HFFc6 (cell line): ENCODE data around the gene PPFIBP2. TPM values are rescaled to one million over a fixed set of nuclear protein-coding genes. Genes with fewer than 3 reads are reported as not detected.

Source experiments
- DNase-seq: peaks from one replicate; pipeline ENCODE4 v3.0.0-alpha.2; 2018
- H3K27ac Mint-ChIP-seq: 2 replicates; pipeline ENCODE4 v1.8.0; 2020; ENCODE audit warnings: mild to moderate bottlenecking, mixed read lengths
- H3K27me3 Mint-ChIP-seq: 2 replicates; pipeline ENCODE4 v1.8.0; 2021; ENCODE audit warnings: mild to moderate bottlenecking, moderate library complexity, mixed read lengths; ENCODE audit not compliant: insufficient read depth
- H3K36me3 Mint-ChIP-seq: 2 replicates; pipeline ENCODE4 v1.8.0; 2021; ENCODE audit warnings: low read depth, mixed read lengths
- H3K4me1 Mint-ChIP-seq: 2 replicates; pipeline ENCODE4 v1.8.0; 2020; ENCODE audit warnings: low read depth, mixed read lengths
- H3K4me3 Mint-ChIP-seq: 2 replicates; pipeline ENCODE4 v1.8.0; 2020; ENCODE audit warnings: mild to moderate bottlenecking, moderate library complexity, mixed read lengths
- H3K9me3 Mint-ChIP-seq: 2 replicates; pipeline ENCODE4 v1.8.0; 2020; ENCODE audit warnings: mild to moderate bottlenecking, mixed read lengths
- total RNA-seq, 6 experiments: library from RNA; stranded (reverse); fragmentation: NEBNext Ultra II Directional; extraction: Animal tissue kit (Norgen Biotek cat#: 25700); gene quantifications; 2 replicates in 1 of 6; 3 replicates in 5 of 6; pipeline ENCODE4 v1.2.3, GENCODE V29; 2021
- TF ChIP-seq, protein P1 (sequence below): fragments of 200-600 bp; sonication (generic); IDR thresholded peaks from 2 replicates; pipeline ENCODE4 v1.5.0; 2021; ENCODE audit warnings: antibody characterized with exemption, mild to moderate bottlenecking

The PPFIBP2 gene
- total RNA-seq, 6 experiments from 2014 or later = 6.0 to 8.5 (median 7.3) TPM

DNA sequence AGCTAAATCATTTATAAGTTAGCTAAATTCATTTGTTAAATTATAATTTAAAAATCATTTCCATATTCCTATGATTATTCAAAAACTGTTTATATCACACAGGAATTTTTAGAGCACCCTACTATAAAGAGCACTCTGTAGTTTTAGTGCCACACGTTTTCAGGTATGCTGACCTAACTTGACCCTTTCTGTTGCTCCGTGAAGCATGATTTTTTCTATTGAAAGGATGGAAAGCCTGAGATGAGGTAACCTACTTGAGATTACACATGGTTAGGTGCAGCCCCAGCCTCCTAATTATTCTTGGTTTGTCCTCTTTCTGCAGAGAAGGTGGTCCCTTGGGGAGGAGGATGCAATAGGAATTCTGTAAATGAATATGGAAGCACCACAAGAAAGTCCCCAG is 72.6 kb downstream of the PPFIBP2 start:
- H3K4me1 Mint-ChIP-seq = peaks cover 46% of the 10 kb centered on the region
- TF ChIP-seq, protein P1, sequence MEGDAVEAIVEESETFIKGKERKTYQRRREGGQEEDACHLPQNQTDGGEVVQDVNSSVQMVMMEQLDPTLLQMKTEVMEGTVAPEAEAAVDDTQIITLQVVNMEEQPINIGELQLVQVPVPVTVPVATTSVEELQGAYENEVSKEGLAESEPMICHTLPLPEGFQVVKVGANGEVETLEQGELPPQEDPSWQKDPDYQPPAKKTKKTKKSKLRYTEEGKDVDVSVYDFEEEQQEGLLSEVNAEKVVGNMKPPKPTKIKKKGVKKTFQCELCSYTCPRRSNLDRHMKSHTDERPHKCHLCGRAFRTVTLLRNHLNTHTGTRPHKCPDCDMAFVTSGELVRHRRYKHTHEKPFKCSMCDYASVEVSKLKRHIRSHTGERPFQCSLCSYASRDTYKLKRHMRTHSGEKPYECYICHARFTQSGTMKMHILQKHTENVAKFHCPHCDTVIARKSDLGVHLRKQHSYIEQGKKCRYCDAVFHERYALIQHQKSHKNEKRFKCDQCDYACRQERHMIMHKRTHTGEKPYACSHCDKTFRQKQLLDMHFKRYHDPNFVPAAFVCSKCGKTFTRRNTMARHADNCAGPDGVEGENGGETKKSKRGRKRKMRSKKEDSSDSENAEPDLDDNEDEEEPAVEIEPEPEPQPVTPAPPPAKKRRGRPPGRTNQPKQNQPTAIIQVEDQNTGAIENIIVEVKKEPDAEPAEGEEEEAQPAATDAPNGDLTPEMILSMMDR = no peak
- DNase-seq = no peak

DNA sequence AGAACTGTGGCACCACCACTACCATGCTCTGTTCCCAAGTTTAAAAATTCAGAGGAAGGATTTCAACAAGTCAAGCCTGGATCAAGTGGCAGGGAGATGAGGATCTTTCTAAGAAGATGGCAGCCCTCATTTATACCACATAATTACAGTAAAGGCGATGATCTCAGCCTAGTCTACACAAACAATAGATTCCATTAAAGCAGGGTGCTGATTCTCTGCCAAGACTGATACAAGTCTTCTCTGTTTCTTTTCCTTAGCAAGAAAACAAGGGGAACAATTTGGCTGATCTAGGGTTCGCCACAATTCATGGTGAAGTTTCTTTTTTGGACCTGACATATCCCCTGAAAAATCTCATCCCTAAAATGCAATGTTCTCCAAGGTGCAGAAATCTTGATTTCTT is 73.9 kb downstream of the PPFIBP2 start:
- no peaks in the 10 kb centered on the region for H3K9me3 Mint-ChIP-seq
- no peaks in the 10 kb centered on the region for H3K27me3 Mint-ChIP-seq
- TF ChIP-seq, protein P1 = no peak
- H3K4me3 Mint-ChIP-seq = no peak overlapping the region; the same call in 1 of the 2 replicates
- H3K4me1 Mint-ChIP-seq = peaks cover 41% of the 10 kb centered on the region
- H3K27ac Mint-ChIP-seq = no peak overlapping the region
- no peaks in the 10 kb centered on the region for H3K36me3 Mint-ChIP-seq
- no peak for DNase-seq

More for the DNA sequence above, 72.6 kb downstream of the PPFIBP2 start:
- no peak overlapping the region for H3K4me3 Mint-ChIP-seq
- no peak overlapping the region for H3K27ac Mint-ChIP-seq
- H3K36me3 Mint-ChIP-seq = no peaks in the 10 kb centered on the region
- no peaks in the 10 kb centered on the region for H3K9me3 Mint-ChIP-seq
- H3K27me3 Mint-ChIP-seq = no peaks in the 10 kb centered on the region

DNA sequence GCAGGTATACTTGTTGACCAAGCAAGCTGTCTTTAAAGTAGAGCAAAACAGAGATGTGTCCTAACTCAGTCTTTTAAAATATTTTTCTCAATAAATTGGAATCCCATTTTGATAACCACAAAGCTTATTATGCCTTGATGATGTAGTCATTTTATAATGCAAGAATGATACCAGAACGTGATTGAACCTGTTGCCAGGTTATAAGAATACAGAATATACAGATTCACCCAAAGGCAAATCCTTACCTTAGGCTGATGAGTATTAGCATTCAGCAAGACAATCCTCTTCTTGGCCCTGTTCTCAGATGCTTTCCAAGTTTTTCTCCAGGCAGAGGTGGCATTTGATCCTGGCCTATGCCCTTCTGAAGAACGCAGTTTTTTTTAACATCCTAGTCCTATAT is 76.1 kb downstream of the PPFIBP2 start:
- no peak overlapping the region for H3K4me3 Mint-ChIP-seq

DNA sequence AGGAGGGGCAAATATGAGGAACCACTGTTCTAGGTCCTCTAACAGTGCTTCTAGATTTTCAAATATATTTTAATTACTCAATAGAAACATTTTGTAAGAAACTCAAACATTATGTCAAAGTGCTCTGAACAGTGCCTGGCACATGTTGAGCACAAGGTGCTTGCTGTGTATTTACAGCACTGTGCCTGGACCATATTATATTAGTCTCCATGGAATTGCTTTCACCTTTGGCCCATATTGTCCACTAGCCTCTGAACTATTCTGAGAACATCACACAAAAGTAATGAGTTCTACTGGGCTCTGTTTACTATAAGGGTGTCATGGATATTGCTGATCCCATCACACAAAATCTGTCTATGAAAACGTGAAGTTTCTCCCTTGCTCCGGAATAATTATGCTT is 76.7 kb downstream of the PPFIBP2 start:
- Mint-ChIP-seq H3K4me1 (peaks cover 31% of the 10 kb centered on the region), H3K36me3 (no peaks in the 10 kb centered on the region), H3K4me3 (no peak overlapping the region), H3K27ac (no peak overlapping the region), H3K9me3 (no peaks in the 10 kb centered on the region), H3K27me3 (no peaks in the 10 kb centered on the region)
- no peak for DNase-seq
- TF ChIP-seq, protein P1 = no peak

More for the DNA sequence above, 76.1 kb downstream of the PPFIBP2 start:
- no peaks in the 10 kb centered on the region for H3K27me3 Mint-ChIP-seq
- no peak overlapping the region for H3K27ac Mint-ChIP-seq
- no peaks in the 10 kb centered on the region for H3K36me3 Mint-ChIP-seq
- peaks cover 38% of the 10 kb centered on the region for H3K4me1 Mint-ChIP-seq
- TF ChIP-seq, protein P1 = no peak
- no peaks in the 10 kb centered on the region for H3K9me3 Mint-ChIP-seq
- DNase-seq = no peak

DNA sequence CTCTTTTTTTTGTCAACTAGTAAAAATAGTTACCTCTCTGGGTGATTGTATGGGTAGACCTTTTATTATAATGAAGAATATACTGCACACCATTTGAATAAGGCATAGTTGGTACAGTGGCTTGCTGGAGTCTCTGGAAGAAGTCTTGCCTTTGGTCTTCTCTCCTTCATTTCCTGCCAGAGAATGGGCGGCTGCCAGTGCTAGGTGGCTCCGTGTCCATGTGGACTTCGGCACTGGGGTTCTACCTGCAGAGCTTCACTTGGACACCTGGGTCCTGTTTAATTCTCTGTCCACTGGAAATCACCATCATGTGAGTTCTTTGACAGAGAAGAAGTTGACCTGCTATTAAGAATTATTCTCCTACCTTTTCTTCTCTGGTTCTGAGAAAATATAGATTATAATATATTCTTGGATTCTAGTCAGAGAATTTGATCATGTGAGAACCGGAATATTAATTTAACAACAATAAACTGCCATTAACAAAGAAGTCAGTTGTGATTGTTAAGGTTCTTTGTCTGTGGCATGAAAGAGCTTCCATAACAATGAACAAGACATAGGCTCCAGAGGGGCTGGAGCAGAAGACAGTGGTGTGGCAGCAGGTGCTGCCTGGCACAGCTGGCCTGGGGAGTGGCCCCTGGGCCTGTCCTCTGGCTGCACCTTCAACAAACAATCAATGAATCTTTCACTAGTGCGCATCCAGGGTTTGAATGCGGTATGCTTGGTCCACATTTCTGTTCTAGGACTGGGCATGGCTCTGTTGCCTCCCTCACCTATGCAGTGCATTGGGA is 77.5 kb downstream of the PPFIBP2 start:
- DNase-seq = no peak
- TF ChIP-seq, protein P1 = no peak
- Mint-ChIP-seq H3K4me1 (peaks cover 24% of the 10 kb centered on the region; the same call in 1 of the 2 replicates), H3K9me3 (no peaks in the 10 kb centered on the region), H3K4me3 (no peak overlapping the region), H3K36me3 (no peaks in the 10 kb centered on the region), H3K27me3 (no peaks in the 10 kb centered on the region), H3K27ac (no peak overlapping the region)
